ENCODE measurements around the gene NLRP10. TPM values are rescaled to one million over a fixed set of nuclear protein-coding genes. Genes with fewer than 3 reads are reported as not detected.
"Not testable (repeated sequence)": the region's sequence is repeated elsewhere in the genome, so short reads cannot be mapped to it uniquely, and the experiment has no call there.

Gene NLRP10
- total RNA-seq, 1 donor from 2014 or later = not detected

- no peak overlapping the region for H2AFZ ChIP-seq (replicated peaks)
- no peak overlapping the region for H3K27ac Mint-ChIP-seq
Measured at GRCh38 chr11:7999795-8000194, 34.5 kb upstream of the NLRP10 start.

DNA sequence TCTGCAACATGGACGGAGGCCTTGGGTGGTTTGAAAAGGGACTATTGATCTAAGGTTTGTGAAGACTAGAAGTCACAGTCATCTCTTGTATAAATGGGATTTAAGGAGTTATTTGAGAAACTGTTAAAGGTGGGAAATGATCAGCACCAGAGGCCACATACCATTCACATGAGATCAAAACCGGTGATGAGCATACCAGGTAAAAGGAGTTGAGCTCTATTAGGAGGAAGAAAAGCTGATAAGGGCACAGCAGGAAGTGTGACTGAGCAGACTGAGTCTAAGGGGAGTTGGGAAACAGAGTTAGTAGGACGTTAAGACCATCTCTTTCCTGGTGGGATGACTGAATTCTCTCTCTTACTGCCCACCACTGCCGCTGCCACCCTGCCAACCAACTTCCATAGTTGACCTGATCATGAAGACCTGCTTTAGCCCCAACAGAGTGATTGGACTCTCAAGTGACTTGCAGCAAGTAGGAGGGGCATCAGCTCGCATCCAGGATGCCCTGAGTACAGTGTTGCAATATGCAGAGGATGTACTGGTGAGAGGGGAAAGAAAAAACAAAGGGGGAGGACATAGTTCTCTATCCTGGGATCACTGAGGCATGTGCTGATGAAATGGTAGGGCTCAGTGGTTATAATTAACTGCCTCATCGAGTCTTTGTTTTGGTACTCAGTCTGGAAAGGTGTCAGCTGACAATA, 29.5 kb upstream of the NLRP10 start:
- no peaks in the 10 kb centered on the region for H3K9me3 Mint-ChIP-seq
- peaks cover 8% of the 10 kb centered on the region for H4K20me1 ChIP-seq (ENCODE audit: low read depth)
- H2AFZ ChIP-seq (replicated peaks) = no peak overlapping the region
- H3K27ac ChIP-seq = no peak overlapping the region
- H3K4me1 Mint-ChIP-seq = no peaks in the 10 kb centered on the region
- no peak overlapping the region for H3K9ac ChIP-seq
- peaks cover 17% of the 10 kb centered on the region for H3K36me3 ChIP-seq
- no peak overlapping the region for H3K4me3 Mint-ChIP-seq
- H3K27me3 ChIP-seq = no peaks in the 10 kb centered on the region
- H3K4me1 ChIP-seq = no peaks in the 10 kb centered on the region
- H3K36me3 Mint-ChIP-seq = peaks cover 49% of the 10 kb centered on the region
- no peaks in the 10 kb centered on the region for H3K9me3 ChIP-seq (ENCODE audit: low read depth)
- H3K4me3 ChIP-seq = no peak overlapping the region
- peaks cover 14% of the 10 kb centered on the region for H3K79me2 ChIP-seq (ENCODE audit: low read depth)
- DNase-seq (ENCODE audit: low spot score) = no peak
- no peak for TF ChIP-seq EZH2 (IDR thresholded peaks at IDR 0.05)
- TF ChIP-seq, protein P1, sequence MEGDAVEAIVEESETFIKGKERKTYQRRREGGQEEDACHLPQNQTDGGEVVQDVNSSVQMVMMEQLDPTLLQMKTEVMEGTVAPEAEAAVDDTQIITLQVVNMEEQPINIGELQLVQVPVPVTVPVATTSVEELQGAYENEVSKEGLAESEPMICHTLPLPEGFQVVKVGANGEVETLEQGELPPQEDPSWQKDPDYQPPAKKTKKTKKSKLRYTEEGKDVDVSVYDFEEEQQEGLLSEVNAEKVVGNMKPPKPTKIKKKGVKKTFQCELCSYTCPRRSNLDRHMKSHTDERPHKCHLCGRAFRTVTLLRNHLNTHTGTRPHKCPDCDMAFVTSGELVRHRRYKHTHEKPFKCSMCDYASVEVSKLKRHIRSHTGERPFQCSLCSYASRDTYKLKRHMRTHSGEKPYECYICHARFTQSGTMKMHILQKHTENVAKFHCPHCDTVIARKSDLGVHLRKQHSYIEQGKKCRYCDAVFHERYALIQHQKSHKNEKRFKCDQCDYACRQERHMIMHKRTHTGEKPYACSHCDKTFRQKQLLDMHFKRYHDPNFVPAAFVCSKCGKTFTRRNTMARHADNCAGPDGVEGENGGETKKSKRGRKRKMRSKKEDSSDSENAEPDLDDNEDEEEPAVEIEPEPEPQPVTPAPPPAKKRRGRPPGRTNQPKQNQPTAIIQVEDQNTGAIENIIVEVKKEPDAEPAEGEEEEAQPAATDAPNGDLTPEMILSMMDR (IDR thresholded peaks at IDR 0.05) = no peak
- no peak for TF ChIP-seq EZH2phosphoT487 (IDR thresholded peaks at IDR 0.05)
- peaks cover 15% of the 10 kb centered on the region for H3F3A ChIP-seq (ENCODE audit: low read depth)
- no peak overlapping the region for H3K4me2 ChIP-seq
- no peak overlapping the region for H3K27ac Mint-ChIP-seq
- peaks cover 2% of the 10 kb centered on the region for H3K27me3 Mint-ChIP-seq (ENCODE audit: insufficient read depth, low read depth)

More at GRCh38 chr11:7999795-8000194, 34.5 kb upstream of the NLRP10 start:
- no peaks in the 10 kb centered on the region for H3K4me1 Mint-ChIP-seq
- Histone ChIP-seq H3K27ac (no peak overlapping the region), H3K4me2 (no peak overlapping the region), H3K9me3 (ENCODE audit: low read depth) (no peaks in the 10 kb centered on the region), H3K27me3 (no peaks in the 10 kb centered on the region), H3K36me3 (peaks cover 13% of the 10 kb centered on the region), H3K4me3 (no peak overlapping the region), H3K9ac (no peak overlapping the region), H3K79me2 (ENCODE audit: low read depth) (no peaks in the 10 kb centered on the region), H4K20me1 (ENCODE audit: low read depth) (no peaks in the 10 kb centered on the region), H3F3A (ENCODE audit: low read depth) (peaks cover 19% of the 10 kb centered on the region), H3K4me1 (no peaks in the 10 kb centered on the region)
- no peaks in the 10 kb centered on the region for H3K27me3 Mint-ChIP-seq (ENCODE audit: insufficient read depth, low read depth)
- no peaks in the 10 kb centered on the region for H3K9me3 Mint-ChIP-seq
- no peak overlapping the region for H3K4me3 Mint-ChIP-seq
- no peak for DNase-seq (ENCODE audit: low spot score)
- H3K36me3 Mint-ChIP-seq = peaks cover 35% of the 10 kb centered on the region
- no peak for TF ChIP-seq EZH2 (IDR thresholded peaks at IDR 0.05)
- no peak for TF ChIP-seq EZH2phosphoT487 (IDR thresholded peaks at IDR 0.05)
- TF ChIP-seq, protein P1 (IDR thresholded peaks at IDR 0.05) = no peak

- H3K9me3 ChIP-seq (ENCODE audit: low read depth); H3F3A ChIP-seq (ENCODE audit: low read depth); H3K27me3 Mint-ChIP-seq (ENCODE audit: insufficient read depth, low read depth); H3K9me3 Mint-ChIP-seq; H3K27me3 ChIP-seq; H2AFZ ChIP-seq (replicated peaks); H3K36me3 Mint-ChIP-seq; H3K36me3 ChIP-seq; DNase-seq (ENCODE audit: low spot score); H3K27ac ChIP-seq: not testable (repeated sequence)
- peak overlapping the region; percentile 100 for H3K4me2 ChIP-seq
- peak overlapping the region; percentile 19 for H3K27ac Mint-ChIP-seq
- H3K4me3 ChIP-seq = peak overlapping the region; percentile 97
- H3K4me3 Mint-ChIP-seq = peak overlapping the region; percentile 96
- H3K4me1 ChIP-seq = peaks cover 11% of the 10 kb centered on the region
- peaks cover 23% of the 10 kb centered on the region for H4K20me1 ChIP-seq (ENCODE audit: low read depth)
- H3K4me1 Mint-ChIP-seq = peaks cover 14% of the 10 kb centered on the region
- peaks cover 40% of the 10 kb centered on the region for H3K79me2 ChIP-seq (ENCODE audit: low read depth)
- H3K9ac ChIP-seq = peak overlapping the region; percentile 87
Measured at GRCh38 chr11:7987560-7987883, 22.3 kb upstream of the NLRP10 start.

- Mint-ChIP-seq H3K27me3 (ENCODE audit: insufficient read depth, low read depth) (peaks cover 3% of the 10 kb centered on the region), H3K4me1 (peaks cover 14% of the 10 kb centered on the region), H3K36me3 (peaks cover 4% of the 10 kb centered on the region), H3K27ac (peak within 1 kb of the TSS; percentile 96), H3K9me3 (no peaks in the 10 kb centered on the region), H3K4me3 (peak within 1 kb of the TSS; percentile 96)
- Histone ChIP-seq H3K4me1 (peaks cover 11% of the 10 kb centered on the region), H2AFZ (replicated peaks) (peak within 1 kb of the TSS; percentile 99), H3K27me3 (no peaks in the 10 kb centered on the region), H3K9me3 (ENCODE audit: low read depth) (no peaks in the 10 kb centered on the region), H4K20me1 (ENCODE audit: low read depth) (peaks cover 23% of the 10 kb centered on the region), H3K9ac (peak within 1 kb of the TSS; percentile 87), H3K36me3 (no peaks in the 10 kb centered on the region), H3F3A (ENCODE audit: low read depth) (no peaks in the 10 kb centered on the region), H3K79me2 (ENCODE audit: low read depth) (peaks cover 40% of the 10 kb centered on the region), H3K4me3 (peak within 1 kb of the TSS; percentile 97), H3K4me2 (peak within 1 kb of the TSS; percentile 100), H3K27ac (no peak within 1 kb of the TSS)
- peak; percentile 99 for DNase-seq (ENCODE audit: low spot score)
- TF ChIP-seq EZH2phosphoT487 (IDR thresholded peaks at IDR 0.05) = no peak
- TF ChIP-seq, protein P1 (IDR thresholded peaks at IDR 0.05) = peak; percentile 91
- peak; percentile 4 for TF ChIP-seq EZH2 (IDR thresholded peaks at IDR 0.05)
Measured at GRCh38 chr11:7986768-7987559, 21.7 kb upstream of the NLRP10 start, which contains the start of gene EIF3F. Gene EIF3F (plus strand): TSS chr11:7987337. CDS start chr11:7987353, 16 bp downstream.
